GM12865 (cell line): ENCODE data around the gene PHKB.
A peak's percentile ranks its signal among the peaks of the same experiment; 100 is the strongest.
"Not testable (repeated sequence)": the region's sequence is repeated elsewhere in the genome, so short reads cannot be mapped to it uniquely, and the experiment has no call there.

Experiments used
- DNase-seq: peaks from one replicate; pipeline ENCODE4 v3.0.0; 2010; ENCODE audit warnings: low read depth
- H3K4me3 ChIP-seq: 2 replicates; pipeline ENCODE4 v1.5.1; 2011; ENCODE audit warnings: mild to moderate bottlenecking, low read depth, low read length, control low read depth
- CTCF ChIP-seq: IDR thresholded peaks from 2 replicates; pipeline ENCODE4 v1.5.1; 2011; ENCODE audit warnings: low read length, control low read depth, low read depth, inconsistent platforms; ENCODE audit not compliant: insufficient read depth; ENCODE audit errors: missing control alignments

PHKB gene

GRCh38 chr16:47460711-47461597 is at the start of gene PHKB, which contains the start of gene ITFG1:
PHKB (plus strand) TSS chr16:47461331; CDS start chr16:47461351, 20 bp downstream.
ITFG1 (minus strand) TSS chr16:47461063; CDS start chr16:47461045, 18 bp downstream.
- TF ChIP-seq CTCF, result peak; percentile 0
- peak; percentile 98 for DNase-seq
- peak within 1 kb of the TSS; percentile 93 for H3K4me3 ChIP-seq

GRCh38 chr16:47413041-47413440 is 48.1 kb upstream of the PHKB start:
- DNase-seq, result no peak
- no peak for TF ChIP-seq CTCF
- H3K4me3 ChIP-seq, result no peak overlapping the region

GRCh38 chr16:47416869-47417268 is 44.3 kb upstream of the PHKB start:
- DNase-seq, result no peak
- H3K4me3 ChIP-seq, result no peak overlapping the region
- TF ChIP-seq CTCF, result no peak

GRCh38 chr16:47424846-47425245 is 36.3 kb upstream of the PHKB start:
- no peak for TF ChIP-seq CTCF
- no peak overlapping the region for H3K4me3 ChIP-seq
- DNase-seq, result no peak

GRCh38 chr16:47426806-47427205 is 34.3 kb upstream of the PHKB start:
- DNase-seq, result no peak
- TF ChIP-seq CTCF, result no peak
- H3K4me3 ChIP-seq, result no peak overlapping the region

- H3K4me3 ChIP-seq, result no peak overlapping the region
- TF ChIP-seq CTCF, result no peak
- no peak for DNase-seq
Observed at GRCh38 chr16:47431960-47432359, 29.2 kb upstream of the PHKB start.

- not testable (repeated sequence) for H3K4me3 ChIP-seq, DNase-seq
Observed at GRCh38 chr16:47434274-47434673, 26.9 kb upstream of the PHKB start.

- not testable (repeated sequence) for DNase-seq, H3K4me3 ChIP-seq
Observed at GRCh38 chr16:47440066-47440465, 21.1 kb upstream of the PHKB start.

GRCh38 chr16:47442884-47443283 is 18.2 kb upstream of the PHKB start:
- not testable (repeated sequence) for H3K4me3 ChIP-seq, DNase-seq
